ENCODE results near the gene EPB41L4A.

- TF ChIP-seq, protein P1, sequence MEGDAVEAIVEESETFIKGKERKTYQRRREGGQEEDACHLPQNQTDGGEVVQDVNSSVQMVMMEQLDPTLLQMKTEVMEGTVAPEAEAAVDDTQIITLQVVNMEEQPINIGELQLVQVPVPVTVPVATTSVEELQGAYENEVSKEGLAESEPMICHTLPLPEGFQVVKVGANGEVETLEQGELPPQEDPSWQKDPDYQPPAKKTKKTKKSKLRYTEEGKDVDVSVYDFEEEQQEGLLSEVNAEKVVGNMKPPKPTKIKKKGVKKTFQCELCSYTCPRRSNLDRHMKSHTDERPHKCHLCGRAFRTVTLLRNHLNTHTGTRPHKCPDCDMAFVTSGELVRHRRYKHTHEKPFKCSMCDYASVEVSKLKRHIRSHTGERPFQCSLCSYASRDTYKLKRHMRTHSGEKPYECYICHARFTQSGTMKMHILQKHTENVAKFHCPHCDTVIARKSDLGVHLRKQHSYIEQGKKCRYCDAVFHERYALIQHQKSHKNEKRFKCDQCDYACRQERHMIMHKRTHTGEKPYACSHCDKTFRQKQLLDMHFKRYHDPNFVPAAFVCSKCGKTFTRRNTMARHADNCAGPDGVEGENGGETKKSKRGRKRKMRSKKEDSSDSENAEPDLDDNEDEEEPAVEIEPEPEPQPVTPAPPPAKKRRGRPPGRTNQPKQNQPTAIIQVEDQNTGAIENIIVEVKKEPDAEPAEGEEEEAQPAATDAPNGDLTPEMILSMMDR (IDR thresholded peaks at IDR 0.05), result no peak
- no peak for TF ChIP-seq POLR2AphosphoS5 (IDR thresholded peaks at IDR 0.05)
- no peak for TF ChIP-seq POLR2A (IDR thresholded peaks at IDR 0.05)
- TF ChIP-seq EP300 (IDR thresholded peaks at IDR 0.05), result no peak
These were observed 299.6 kb downstream of the EPB41L4A start for GRCh38 chr5:112119508-112119907.
